Measurements from ENCODE around the gene CPNE5. TPM values are rescaled to one million over a fixed set of nuclear protein-coding genes. Genes with fewer than 3 reads are reported as not detected.

CPNE5 gene
- total RNA-seq, 6 experiments from 2014 or later: 0.12 to 0.84 (median 0.23) TPM

DNA sequence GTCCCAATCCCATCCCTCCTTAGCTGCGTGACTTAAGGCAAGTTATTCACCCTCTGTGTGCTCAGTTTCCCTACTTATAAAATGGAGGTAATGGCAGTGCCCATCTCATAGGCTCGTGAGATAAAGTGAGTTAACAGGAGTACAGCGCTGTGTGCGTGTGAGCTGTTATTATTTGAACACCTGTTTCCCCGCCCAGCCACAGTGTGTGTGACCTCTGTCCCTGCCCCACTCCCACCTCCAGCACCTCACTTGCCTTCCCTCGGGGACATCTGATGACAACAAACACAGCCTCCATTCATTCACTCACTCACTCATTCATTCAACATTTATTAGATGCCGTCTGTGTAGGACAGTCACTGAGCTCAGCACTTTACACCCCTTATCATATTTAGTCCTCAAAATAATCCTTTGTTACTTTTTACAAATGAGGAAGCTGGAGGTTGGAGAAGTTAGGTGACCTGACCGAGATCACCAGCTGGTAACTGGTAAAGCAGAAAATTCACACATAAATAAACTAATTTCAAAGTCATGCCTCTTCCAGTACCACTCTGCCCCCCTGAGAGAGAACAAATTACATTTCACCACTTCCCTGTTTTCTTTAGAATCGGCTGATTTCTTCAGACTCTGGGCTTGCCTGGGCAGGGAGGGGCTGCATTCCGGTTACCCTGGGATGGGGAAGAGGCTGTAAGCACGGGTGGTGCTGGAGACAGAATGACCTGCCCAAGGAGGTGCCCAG lies 58.6 kb downstream of the CPNE5 start:
- H3K27ac ChIP-seq: no peak overlapping the region
- 41% methylated on average over 10 of the region's 11 CpGs for WGBS (ENCODE audit: insufficient coverage, low coverage, low lambda C conversion rate, missing lambda C conversion rate)
- DNase-seq: no peak

DNA sequence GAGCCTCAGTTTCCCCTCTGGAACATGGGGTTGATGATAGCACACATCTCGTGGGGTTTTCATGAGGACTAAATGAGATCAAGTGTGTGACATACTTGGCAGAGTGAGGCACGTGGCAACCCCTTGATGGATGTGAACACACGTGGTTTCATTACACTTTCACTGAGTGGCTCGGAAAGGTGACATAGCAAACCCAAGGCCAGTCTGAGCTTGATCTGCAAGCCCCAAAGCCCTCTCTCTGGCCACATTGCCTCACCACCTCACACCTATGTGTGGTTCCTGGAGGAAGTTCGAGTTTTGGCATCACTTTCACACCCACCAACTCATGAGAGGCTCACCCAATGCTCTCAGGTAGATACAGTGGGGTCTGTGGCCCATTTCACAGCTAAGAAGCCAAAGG lies 60.0 kb downstream of the CPNE5 start:
- H3K36me3 ChIP-seq: no peaks in the 10 kb centered on the region
- no peak for DNase-seq
- no peak overlapping the region for H3K27ac ChIP-seq
- no peaks in the 10 kb centered on the region for H3K9me3 ChIP-seq
- WGBS (ENCODE audit: insufficient coverage, low coverage, low lambda C conversion rate, missing lambda C conversion rate): 67% methylated on average over 1 of the region's 5 CpGs
- TF ChIP-seq, protein P1, sequence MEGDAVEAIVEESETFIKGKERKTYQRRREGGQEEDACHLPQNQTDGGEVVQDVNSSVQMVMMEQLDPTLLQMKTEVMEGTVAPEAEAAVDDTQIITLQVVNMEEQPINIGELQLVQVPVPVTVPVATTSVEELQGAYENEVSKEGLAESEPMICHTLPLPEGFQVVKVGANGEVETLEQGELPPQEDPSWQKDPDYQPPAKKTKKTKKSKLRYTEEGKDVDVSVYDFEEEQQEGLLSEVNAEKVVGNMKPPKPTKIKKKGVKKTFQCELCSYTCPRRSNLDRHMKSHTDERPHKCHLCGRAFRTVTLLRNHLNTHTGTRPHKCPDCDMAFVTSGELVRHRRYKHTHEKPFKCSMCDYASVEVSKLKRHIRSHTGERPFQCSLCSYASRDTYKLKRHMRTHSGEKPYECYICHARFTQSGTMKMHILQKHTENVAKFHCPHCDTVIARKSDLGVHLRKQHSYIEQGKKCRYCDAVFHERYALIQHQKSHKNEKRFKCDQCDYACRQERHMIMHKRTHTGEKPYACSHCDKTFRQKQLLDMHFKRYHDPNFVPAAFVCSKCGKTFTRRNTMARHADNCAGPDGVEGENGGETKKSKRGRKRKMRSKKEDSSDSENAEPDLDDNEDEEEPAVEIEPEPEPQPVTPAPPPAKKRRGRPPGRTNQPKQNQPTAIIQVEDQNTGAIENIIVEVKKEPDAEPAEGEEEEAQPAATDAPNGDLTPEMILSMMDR (IDR thresholded peaks at IDR 0.05): no peak
- no peak for TF ChIP-seq POLR2A (IDR thresholded peaks at IDR 0.05)
- no peaks in the 10 kb centered on the region for H3K27me3 ChIP-seq
- ATAC-seq: no peak
- H3K4me1 ChIP-seq: no peaks in the 10 kb centered on the region
- intact Hi-C loops (cut with DNase I): no loop called here
- no peak overlapping the region for H3K4me3 ChIP-seq

More for the DNA sequence above, 58.6 kb downstream of the CPNE5 start:
- no peaks in the 10 kb centered on the region for H3K4me1 ChIP-seq
- peak; percentile 8 to 35 (median 26) for ATAC-seq
- H3K36me3 ChIP-seq: no peaks in the 10 kb centered on the region
- intact Hi-C loops (cut with DNase I): no loop called here
- TF ChIP-seq, protein P1 (IDR thresholded peaks at IDR 0.05): no peak
- TF ChIP-seq POLR2A (IDR thresholded peaks at IDR 0.05): no peak
- no peaks in the 10 kb centered on the region for H3K9me3 ChIP-seq
- no peak overlapping the region for H3K4me3 ChIP-seq
- H3K27me3 ChIP-seq: no peaks in the 10 kb centered on the region

DNA sequence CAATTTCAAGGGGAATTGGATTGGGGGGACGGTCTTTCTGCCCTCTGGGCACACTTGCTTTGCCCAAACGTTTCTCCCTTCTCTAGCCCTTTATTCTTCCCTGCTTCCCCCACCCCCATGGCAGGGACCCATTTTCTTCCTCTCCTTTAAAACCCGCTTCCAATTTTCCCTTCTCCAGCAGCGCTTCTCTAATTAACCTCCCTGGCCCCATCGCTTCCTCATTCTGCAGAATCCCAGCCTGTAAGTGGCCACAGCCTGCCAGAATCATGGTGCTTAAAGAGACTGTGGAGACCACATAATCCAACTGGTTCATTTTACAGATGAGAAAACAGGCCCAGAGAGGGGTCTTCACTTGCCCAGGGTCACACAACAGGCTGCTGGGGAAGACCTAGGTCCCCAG lies 61.4 kb downstream of the CPNE5 start:
- Histone ChIP-seq H3K27ac (no peak overlapping the region), H3K4me1 (no peaks in the 10 kb centered on the region), H3K4me3 (no peak overlapping the region), H3K27me3 (no peaks in the 10 kb centered on the region), H3K36me3 (no peaks in the 10 kb centered on the region), H3K9me3 (no peaks in the 10 kb centered on the region)
- ATAC-seq (no peak), DNase-seq (no peak)
- WGBS (ENCODE audit: insufficient coverage, low coverage, low lambda C conversion rate, missing lambda C conversion rate): 39% methylated on average over 5 of the region's 5 CpGs
- TF ChIP-seq POLR2A (IDR thresholded peaks at IDR 0.05): no peak
- TF ChIP-seq, protein P1 (IDR thresholded peaks at IDR 0.05): no peak
- intact Hi-C loops (cut with DNase I): no loop called here

DNA sequence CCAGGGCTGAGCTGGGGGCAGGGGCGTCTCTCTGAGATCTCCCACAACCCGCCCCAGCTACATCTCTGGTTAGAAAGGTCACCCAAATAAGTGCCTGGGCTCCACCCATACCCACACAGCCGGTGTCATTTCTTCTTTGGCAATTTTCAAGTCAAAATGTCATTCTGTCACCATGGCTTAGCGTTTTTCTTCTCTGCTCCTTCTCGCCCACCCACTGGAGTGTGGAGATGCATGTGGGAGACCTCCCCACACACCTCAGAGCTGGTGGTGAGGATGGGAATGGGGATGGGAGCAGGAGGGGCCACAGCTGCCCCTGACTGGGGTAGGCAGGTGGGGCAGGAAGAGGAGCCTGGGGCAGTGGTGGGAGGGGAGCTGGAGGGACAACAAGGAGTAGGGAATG lies 63.1 kb downstream of the CPNE5 start:
- ATAC-seq: no peak
- no peaks in the 10 kb centered on the region for H3K27me3 ChIP-seq
- DNase-seq: no peak
- no peak overlapping the region for H3K27ac ChIP-seq
- H3K4me1 ChIP-seq: no peaks in the 10 kb centered on the region
- no peak overlapping the region for H3K4me3 ChIP-seq
- intact Hi-C loops (cut with DNase I): no loop called here
- 70% methylated on average over 5 of the region's 5 CpGs for WGBS (ENCODE audit: insufficient coverage, low coverage, low lambda C conversion rate, missing lambda C conversion rate)
- no peaks in the 10 kb centered on the region for H3K9me3 ChIP-seq
- no peaks in the 10 kb centered on the region for H3K36me3 ChIP-seq
- TF ChIP-seq, protein P1 (IDR thresholded peaks at IDR 0.05): no peak
- TF ChIP-seq POLR2A (IDR thresholded peaks at IDR 0.05): no peak
